SK-N-SH (cell line): ENCODE measurements around the gene ZNRD2. TPM values are rescaled to one million over a fixed set of nuclear protein-coding genes. Genes with fewer than 3 reads are reported as not detected.

Experiments used
- CTCF ChIA-PET: fragments of 300-600, 350-600 bp; formaldehyde crosslinking; extraction: SDS; loops from one replicate; lab custom pipeline; 2021; lab: Yijun Ruan, JAX
- POLR2A ChIA-PET: fragments of 350-600 bp; sonication (Branson Sonifier 250); formaldehyde crosslinking; extraction: SDS; loops from one replicate; lab custom pipeline; 2020; ENCODE audit warnings: antibody characterized with exemption, inconsistent platforms; lab: Yijun Ruan, JAX
- DNase-seq: peaks from one replicate; pipeline ENCODE4 v3.0.0; 2012
- H2AFZ ChIP-seq: fragments of 200-600 bp; sonication (generic); 2 replicates; pipeline ENCODE4 v1.8.1; 2016; ENCODE audit warnings: antibody characterized with exemption, mild to moderate bottlenecking, low read depth
- H3F3A ChIP-seq: fragments of 200-600 bp; sonication (generic); replicated peaks from 2 replicates; pipeline ENCODE3; 2016; ENCODE audit warnings: antibody characterized with exemption, mild to moderate bottlenecking; ENCODE audit not compliant: insufficient read depth
- H3K27ac ChIP-seq, 2 experiments: fragments of 200-500 bp in 1 of 2; fragments of 200-600 bp in 1 of 2; sonication (Bioruptor generic) in 1 of 2; sonication (generic), shearing (Covaris generic) in 1 of 2; 2 replicates each; pipeline versions ENCODE4 v1.5.1 to v1.6.1; 2014 to 2016; ENCODE audit warnings: low read depth in 2 of 2, inconsistent platforms in 1 of 2, low read length in 1 of 2, mild to moderate bottlenecking in 1 of 2, mixed read lengths in 1 of 2
- H3K27me3 ChIP-seq: fragments of 200-600 bp; sonication (generic), shearing (Covaris generic); 2 replicates; pipeline ENCODE4 v1.6.1; 2016; ENCODE audit warnings: mixed run types; ENCODE audit not compliant: insufficient read depth
- H3K36me3 ChIP-seq, 2 experiments: fragments of 200-500 bp in 1 of 2; fragments of 200-600 bp in 1 of 2; sonication (Bioruptor generic) in 1 of 2; sonication (generic) in 1 of 2; replicated peaks in 1 of 2; 2 replicates each; pipeline versions ENCODE3 to v1.5.1; 2014 to 2016; ENCODE audit warnings: low read length in 1 of 2, mild to moderate bottlenecking in 1 of 2; ENCODE audit not compliant: insufficient read depth in 2 of 2, control insufficient read depth in 1 of 2
- H3K4me1 ChIP-seq, 2 experiments: fragments of 200-500 bp in 1 of 2; fragments of 200-600 bp in 1 of 2; sonication (Bioruptor generic) in 1 of 2; sonication (generic), shearing (Covaris generic) in 1 of 2; 2 replicates each; pipeline versions ENCODE4 v1.5.1 to v1.6.1; 2014 to 2016; ENCODE audit warnings: low read depth in 1 of 2, low read length in 1 of 2, mixed run types in 1 of 2; ENCODE audit not compliant: insufficient read depth in 2 of 2, control insufficient read depth in 1 of 2
- H3K4me2 ChIP-seq: fragments of 200-600 bp; sonication (generic), shearing (Covaris generic); 2 replicates; pipeline ENCODE4 v1.6.1; 2017; ENCODE audit warnings: mixed run types
- H3K4me3 ChIP-seq, 2 experiments: fragments of 200-500 bp in 1 of 2; fragments of 200-600 bp in 1 of 2; sonication (Bioruptor generic) in 1 of 2; sonication (generic), shearing (Covaris generic) in 1 of 2; 2 replicates each; pipeline versions ENCODE4 v1.5.1 to v1.8.1; 2014 to 2016; ENCODE audit warnings: low read depth in 2 of 2, inconsistent platforms in 1 of 2, low read length in 1 of 2, mild to moderate bottlenecking in 1 of 2, mixed read lengths in 1 of 2, moderate library complexity in 1 of 2
- H3K79me2 ChIP-seq: fragments of 200-600 bp; sonication (generic); 2 replicates; pipeline ENCODE4 v1.8.1; 2017; ENCODE audit warnings: mild to moderate bottlenecking; ENCODE audit not compliant: insufficient read depth
- H3K9ac ChIP-seq: fragments of 200-600 bp; sonication (generic); 2 replicates; pipeline ENCODE4 v1.6.1; 2017; ENCODE audit warnings: mixed run types
- H3K9me2 ChIP-seq: fragments of 200-600 bp; sonication (generic); 2 replicates; pipeline ENCODE4 v1.6.1; 2017; ENCODE audit warnings: mixed run types
- H3K9me3 ChIP-seq: fragments of 200-600 bp; sonication (generic); 2 replicates; pipeline ENCODE4 v1.6.1; 2017; ENCODE audit warnings: mixed run types, mild to moderate bottlenecking, moderate library complexity
- H4K20me1 ChIP-seq: fragments of 200-600 bp; sonication (generic); 2 replicates; pipeline ENCODE4 v1.6.1; 2017; ENCODE audit warnings: mild to moderate bottlenecking, mixed run types; ENCODE audit not compliant: insufficient read depth
- CHD2 ChIP-seq: fragments of 150-350 bp; IDR thresholded peaks from 2 replicates; pipeline ENCODE4 v1.6.1; 2018; ENCODE audit warnings: low read length; ENCODE audit not compliant: partially characterized antibody
- ELF1 ChIP-seq: IDR thresholded peaks from 2 replicates; pipeline ENCODE4 v1.4.0; 2012
- EZH2phosphoT487 ChIP-seq: fragments of 200-600 bp; sonication (generic); IDR thresholded peaks from 2 replicates; pipeline ENCODE4 v1.6.1; 2017; ENCODE audit warnings: low read depth, mixed run types, mild to moderate bottlenecking, antibody characterized with exemption, moderate library complexity, borderline replicate concordance
- FOXM1 ChIP-seq: IDR thresholded peaks from 2 replicates; pipeline ENCODE4 v1.4.0; 2012; ENCODE audit warnings: low read depth, mild to moderate bottlenecking
- GATA2 ChIP-seq: sonication (generic); formaldehyde crosslinking; IDR thresholded peaks from 2 replicates; pipeline ENCODE4 v1.5.0; 2020; ENCODE audit warnings: mild to moderate bottlenecking, missing genetic modification reagents
- IRF3 ChIP-seq: fragments of 150-350 bp; IDR thresholded peaks from 2 replicates; pipeline ENCODE4 v1.6.1; 2016; ENCODE audit warnings: mild to moderate bottlenecking, low read depth, low read length
- JUND ChIP-seq: IDR thresholded peaks from 2 replicates; pipeline ENCODE4 v1.4.0; 2012
- MAX ChIP-seq: IDR thresholded peaks from 2 replicates; pipeline ENCODE4 v1.4.0; 2012; ENCODE audit warnings: low read depth
- MEF2A ChIP-seq: IDR thresholded peaks from 2 replicates; pipeline ENCODE4 v1.4.0; 2012; ENCODE audit warnings: low read depth, borderline replicate concordance
- POLR2AphosphoS5 ChIP-seq: IDR thresholded peaks from 2 replicates; pipeline ENCODE4 v1.6.1; 2012; ENCODE audit warnings: low read depth, low read length
- RAD21 ChIP-seq: IDR thresholded peaks from 2 replicates; pipeline ENCODE4 v1.6.1; 2012; ENCODE audit warnings: mild to moderate bottlenecking, low read length
- RCOR1 ChIP-seq: fragments of 150-350 bp; IDR thresholded peaks from 2 replicates; pipeline ENCODE4 v1.6.1; 2017; ENCODE audit warnings: antibody characterized with exemption, low read length
- RFX5 ChIP-seq: IDR thresholded peaks from 2 replicates; pipeline ENCODE4 v1.6.1; 2012; ENCODE audit warnings: mild to moderate bottlenecking, improper control_type of control experiment, low read length
- SIN3A ChIP-seq: IDR thresholded peaks from 2 replicates; pipeline ENCODE4 v1.6.1; 2012; ENCODE audit warnings: low read depth, mild to moderate bottlenecking, low read length, moderate library complexity, borderline replicate concordance
- SMC3 ChIP-seq: IDR thresholded peaks from 2 replicates; pipeline ENCODE4 v1.6.1; 2012; ENCODE audit warnings: low read depth, low read length, improper control_type of control experiment
- TAF1 ChIP-seq: IDR thresholded peaks from 2 replicates; pipeline ENCODE4 v1.6.1; 2012; ENCODE audit warnings: low read depth, mild to moderate bottlenecking, low read length, moderate library complexity, borderline replicate concordance
- TCF12 ChIP-seq: IDR thresholded peaks from 2 replicates; pipeline ENCODE4 v1.4.0; 2012
- TEAD4 ChIP-seq: IDR thresholded peaks from 2 replicates; pipeline ENCODE4 v1.4.0; 2012; ENCODE audit warnings: mild to moderate bottlenecking, borderline replicate concordance; ENCODE audit not compliant: insufficient read depth
- YY1 ChIP-seq: IDR thresholded peaks from 2 replicates; pipeline ENCODE4 v1.4.0; 2012; ENCODE audit warnings: low read depth, mild to moderate bottlenecking
- ZBTB33 ChIP-seq: IDR thresholded peaks from 2 replicates; pipeline ENCODE4 v1.4.0; 2012; ENCODE audit warnings: low read depth, borderline replicate concordance
- WGBS: methylation state at CpG from one replicate; pipeline ENCODE4 v1.1.6; 2017; ENCODE audit warnings: low lambda C conversion rate; 5-methylcytosine and 5-hydroxymethylcytosine counted together
- polyA plus RNA-seq, 3 experiments: library from polyadenylated mRNA; depleted of rRNA; stranded (reverse); fragments of >200 nt; gene quantifications; 2 replicates each; pipeline ENCODE4 v1.2.3, GENCODE V29; 2012

The ZNRD2 gene
- polyA plus RNA-seq, 1 of the 3 experiments (the other 2 are of a cell fraction) = 78.1 TPM

- CTCF ChIA-PET = interaction anchor here (0.9 to 5.5 kb wide), 7 partner anchors 14 to 67 kb away, joined by 3 to 48 read pairs (median 9); partner anchors contain the start of genes EHBP1L1 and ZNRD2
- no peak overlapping the region for H3K27ac ChIP-seq
- peak overlapping the region; percentile 45 for H3K4me2 ChIP-seq
- peaks cover 22 to 28% of the 10 kb centered on the region in 2 experiments; a peak in 3 of 4 replicates for H3K4me1 ChIP-seq
- no peak overlapping the region for H3K9ac ChIP-seq
- H3K4me3 ChIP-seq = peak overlapping the region in 1 of 2 experiments; percentile 33; a peak in 1 of 4 replicates
- H3K9me3 ChIP-seq = no peaks in the 10 kb centered on the region
- no peak for TF ChIP-seq RAD21
- no peak for TF ChIP-seq CHD2
- TF ChIP-seq MEF2A = no peak
- no peak for TF ChIP-seq ZBTB33
- no peak for TF ChIP-seq ELF1
- TF ChIP-seq RFX5 = no peak
- no peak for TF ChIP-seq JUND
- TF ChIP-seq EZH2phosphoT487 = no peak
- no peak for TF ChIP-seq YY1
- no peak for TF ChIP-seq POLR2AphosphoS5
- no peak for TF ChIP-seq RCOR1
- TF ChIP-seq SMC3 = no peak
- TF ChIP-seq TAF1 = no peak
- no peak for TF ChIP-seq MAX
- TF ChIP-seq, all 33 proteins: peak for 0
- Histone ChIP-seq H3K27me3 (no peaks in the 10 kb centered on the region), H4K20me1 (peaks cover 30% of the 10 kb centered on the region), H3K9me2 (no peaks in the 10 kb centered on the region), H3K36me3 (peaks cover 17 to 48% of the 10 kb centered on the region in 2 experiments), H2AFZ (no peak overlapping the region), H3K79me2 (peaks cover 51% of the 10 kb centered on the region), H3F3A (peaks cover 2% of the 10 kb centered on the region)
- 73% methylated on average over 25 of the region's 37 CpGs for WGBS
- no peak for DNase-seq
- POLR2A ChIA-PET = interaction anchor here (0.6 to 1.6 kb wide), 6 partner anchors 7 to 266 kb away, joined by 3 to 15 read pairs (median 4); partner anchors contain the start of genes KCNK7, NEAT1 and PCNX3
Observed at GRCh38 chr11:65607614-65608426, 37.5 kb downstream of the ZNRD2 start.

GRCh38 chr11:65609229-65609628 lies 39.0 kb downstream of the ZNRD2 start:
- no peaks in the 10 kb centered on the region for H3K27me3 ChIP-seq
- H3F3A ChIP-seq = no peaks in the 10 kb centered on the region
- no peak overlapping the region for H3K4me3 ChIP-seq
- CTCF ChIA-PET = interaction anchor here (1.1 to 3.8 kb wide), 5 partner anchors 15 to 69 kb away, joined by 3 to 15 read pairs (median 13); no protein-coding TSS in a partner anchor
- H3K9me2 ChIP-seq = no peaks in the 10 kb centered on the region
- no peaks in the 10 kb centered on the region for H3K9me3 ChIP-seq
- peaks cover 12 to 35% of the 10 kb centered on the region in 2 experiments for H3K36me3 ChIP-seq
- 94% methylated on average over 3 of the region's 3 CpGs for WGBS
- H3K79me2 ChIP-seq = peaks cover 64% of the 10 kb centered on the region
- TF ChIP-seq MEF2A (no peak), SIN3A (no peak), EZH2phosphoT487 (no peak), RFX5 (no peak), IRF3 (no peak), TCF12 (no peak), TEAD4 (no peak), SMC3 (no peak), FOXM1 (no peak), CHD2 (no peak), MAX (no peak), TAF1 (no peak), RCOR1 (no peak), YY1 (no peak), GATA2 (no peak), ELF1 (no peak)
- TF ChIP-seq, all 33 proteins: peak for 0
- H3K4me2 ChIP-seq = no peak overlapping the region
- no peak overlapping the region for H3K9ac ChIP-seq
- no peak overlapping the region for H2AFZ ChIP-seq
- no peak overlapping the region for H3K27ac ChIP-seq
- peaks cover 25 to 35% of the 10 kb centered on the region in 2 experiments; a peak in 3 of 4 replicates for H3K4me1 ChIP-seq
- DNase-seq = no peak
- peaks cover 30% of the 10 kb centered on the region for H4K20me1 ChIP-seq
- POLR2A ChIA-PET = no interaction called here
